ENCODE results near the gene MRPL53. TPM values are rescaled to one million over a fixed set of nuclear protein-coding genes. Genes with fewer than 3 reads are reported as not detected.
A peak's percentile ranks its signal among the peaks of the same experiment; 100 is the strongest.

Gene MRPL53
- total and polyA plus RNA-seq, 2 of the 13 experiments (the other 11 are each of a cell fraction or from before 2014, with no cell fraction given): 34.3 to 51.9 TPM

GRCh38 chr2:74461187-74462053, 11.1 kb downstream of the MRPL53 start (continued):
- no peak for TF ChIP-seq ZNF292 (CRISPR knock-in tag; IDR thresholded peaks at IDR 0.05; ENCODE audit: borderline replicate concordance, low read depth)
- no peak for TF ChIP-seq NRL (CRISPR knock-in tag; IDR thresholded peaks at IDR 0.05; ENCODE audit: borderline replicate concordance)
- TF ChIP-seq POLR2AphosphoS2 (IDR thresholded peaks at IDR 0.05; ENCODE audit: low read depth, low read length): no peak
- TF ChIP-seq, protein P1, sequence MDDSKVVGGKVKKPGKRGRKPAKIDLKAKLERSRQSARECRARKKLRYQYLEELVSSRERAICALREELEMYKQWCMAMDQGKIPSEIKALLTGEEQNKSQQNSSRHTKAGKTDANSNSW (CRISPR knock-in tag; IDR thresholded peaks at IDR 0.05; ENCODE audit: borderline replicate concordance): no peak
- TF ChIP-seq PAX8 (CRISPR knock-in tag; IDR thresholded peaks at IDR 0.05; ENCODE audit: borderline replicate concordance): no peak
- no peak for TF ChIP-seq ZNF605 (CRISPR knock-in tag; IDR thresholded peaks at IDR 0.05)
- no peak for TF ChIP-seq MAFF (IDR thresholded peaks at IDR 0.05; ENCODE audit: low read depth, low read length)
- TF ChIP-seq RFXANK (CRISPR knock-in tag; IDR thresholded peaks at IDR 0.05): no peak
- TF ChIP-seq NONO (IDR thresholded peaks at IDR 0.05): no peak
- no peak; the same call in 1 of the 2 replicates for TF ChIP-seq NONO (CRISPR knock-in tag; conservative IDR thresholded peaks at IDR 0.05)
- TF ChIP-seq TRIM24 (CRISPR knock-in tag; IDR thresholded peaks at IDR 0.05): no peak
- TF ChIP-seq ZNF550 (CRISPR knock-in tag; IDR thresholded peaks at IDR 0.05; ENCODE audit: borderline replicate concordance): no peak
- no peak for TF ChIP-seq ZNF703 (CRISPR knock-in tag; IDR thresholded peaks at IDR 0.05; ENCODE audit: borderline replicate concordance)
- TF ChIP-seq ZNF484 (CRISPR knock-in tag; IDR thresholded peaks at IDR 0.05; ENCODE audit: borderline replicate concordance, low read depth): no peak
- TF ChIP-seq ZNF160 (CRISPR knock-in tag; IDR thresholded peaks at IDR 0.05): no peak
- TF ChIP-seq ASH2L (IDR thresholded peaks at IDR 0.05; ENCODE audit: insufficient read length, low read depth, low read length): no peak
- no peak for TF ChIP-seq ZNF530 (CRISPR knock-in tag; IDR thresholded peaks at IDR 0.05; ENCODE audit: low read depth)
- no peak for TF ChIP-seq ZNF230 (CRISPR knock-in tag; IDR thresholded peaks at IDR 0.05)
- TF ChIP-seq, protein P2, sequence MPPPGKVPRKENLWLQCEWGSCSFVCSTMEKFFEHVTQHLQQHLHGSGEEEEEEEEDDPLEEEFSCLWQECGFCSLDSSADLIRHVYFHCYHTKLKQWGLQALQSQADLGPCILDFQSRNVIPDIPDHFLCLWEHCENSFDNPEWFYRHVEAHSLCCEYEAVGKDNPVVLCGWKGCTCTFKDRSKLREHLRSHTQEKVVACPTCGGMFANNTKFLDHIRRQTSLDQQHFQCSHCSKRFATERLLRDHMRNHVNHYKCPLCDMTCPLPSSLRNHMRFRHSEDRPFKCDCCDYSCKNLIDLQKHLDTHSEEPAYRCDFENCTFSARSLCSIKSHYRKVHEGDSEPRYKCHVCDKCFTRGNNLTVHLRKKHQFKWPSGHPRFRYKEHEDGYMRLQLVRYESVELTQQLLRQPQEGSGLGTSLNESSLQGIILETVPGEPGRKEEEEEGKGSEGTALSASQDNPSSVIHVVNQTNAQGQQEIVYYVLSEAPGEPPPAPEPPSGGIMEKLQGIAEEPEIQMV (CRISPR knock-in tag; IDR thresholded peaks at IDR 0.05; ENCODE audit: low read depth): 0 out of 2 replicates have a peak, but pooled peaks have one; percentile 18
- TF ChIP-seq ZNF101 (CRISPR knock-in tag; IDR thresholded peaks at IDR 0.05; ENCODE audit: borderline replicate concordance, low read depth): no peak
- TF ChIP-seq, protein P3, sequence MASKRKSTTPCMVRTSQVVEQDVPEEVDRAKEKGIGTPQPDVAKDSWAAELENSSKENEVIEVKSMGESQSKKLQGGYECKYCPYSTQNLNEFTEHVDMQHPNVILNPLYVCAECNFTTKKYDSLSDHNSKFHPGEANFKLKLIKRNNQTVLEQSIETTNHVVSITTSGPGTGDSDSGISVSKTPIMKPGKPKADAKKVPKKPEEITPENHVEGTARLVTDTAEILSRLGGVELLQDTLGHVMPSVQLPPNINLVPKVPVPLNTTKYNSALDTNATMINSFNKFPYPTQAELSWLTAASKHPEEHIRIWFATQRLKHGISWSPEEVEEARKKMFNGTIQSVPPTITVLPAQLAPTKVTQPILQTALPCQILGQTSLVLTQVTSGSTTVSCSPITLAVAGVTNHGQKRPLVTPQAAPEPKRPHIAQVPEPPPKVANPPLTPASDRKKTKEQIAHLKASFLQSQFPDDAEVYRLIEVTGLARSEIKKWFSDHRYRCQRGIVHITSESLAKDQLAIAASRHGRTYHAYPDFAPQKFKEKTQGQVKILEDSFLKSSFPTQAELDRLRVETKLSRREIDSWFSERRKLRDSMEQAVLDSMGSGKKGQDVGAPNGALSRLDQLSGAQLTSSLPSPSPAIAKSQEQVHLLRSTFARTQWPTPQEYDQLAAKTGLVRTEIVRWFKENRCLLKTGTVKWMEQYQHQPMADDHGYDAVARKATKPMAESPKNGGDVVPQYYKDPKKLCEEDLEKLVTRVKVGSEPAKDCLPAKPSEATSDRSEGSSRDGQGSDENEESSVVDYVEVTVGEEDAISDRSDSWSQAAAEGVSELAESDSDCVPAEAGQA (IDR thresholded peaks at IDR 0.05; ENCODE audit: low read depth): no peak
- TF ChIP-seq, protein P3 (CRISPR knock-in tag; IDR thresholded peaks at IDR 0.05; ENCODE audit: borderline replicate concordance): no peak
- TF ChIP-seq ZNF225 (CRISPR knock-in tag; IDR thresholded peaks at IDR 0.05): no peak

Measured in HepG2 (cell line).